ENCODE data around the gene CREB3L2. TPM values are rescaled to one million over a fixed set of nuclear protein-coding genes. Genes with fewer than 3 reads are reported as not detected.

CREB3L2 gene
- total and polyA plus RNA-seq, 10 of the 15 experiments (the other 5 are each of a cell fraction or from before 2014, with no cell fraction given) = 6.4 to 67.1 (median 26.2) TPM

DNA sequence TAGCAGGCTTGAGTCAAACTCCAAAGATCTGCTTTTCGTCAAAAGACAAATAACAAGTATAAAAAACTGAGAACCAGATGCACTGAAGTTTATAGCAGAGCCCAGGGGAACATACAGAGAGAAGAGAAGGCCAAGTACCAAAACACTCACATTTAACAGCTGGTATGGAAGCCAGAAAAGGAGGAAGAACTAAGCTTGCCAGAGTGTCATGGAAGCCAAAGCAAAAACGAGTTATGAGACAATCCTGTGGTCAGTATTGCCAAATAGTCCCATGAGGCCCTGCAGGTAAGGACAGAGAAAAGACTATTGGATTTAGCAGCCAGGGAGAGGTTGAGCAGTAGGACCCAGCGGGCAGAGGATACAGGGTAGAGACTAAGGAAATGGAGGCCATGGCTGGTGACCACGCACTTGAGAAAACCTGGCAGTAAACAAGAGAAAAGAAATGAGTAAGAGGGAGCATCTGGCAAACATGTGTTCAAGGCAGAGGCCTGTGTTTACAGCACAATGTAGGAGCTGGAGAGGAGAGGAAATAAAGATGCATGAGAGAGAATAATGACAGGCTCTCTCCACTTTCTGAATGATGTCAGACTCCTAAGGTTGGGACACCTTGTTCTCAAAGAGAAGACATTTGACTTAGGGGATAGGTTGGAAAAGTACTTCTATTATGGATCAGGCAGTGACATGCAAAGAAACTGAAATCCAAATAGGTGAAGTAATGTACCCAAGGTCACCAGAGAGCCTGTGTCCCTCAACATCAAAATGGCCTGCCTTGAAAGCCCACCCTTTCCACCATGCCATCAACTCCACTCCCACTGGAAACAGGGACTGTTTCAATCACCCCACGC is 9.1 kb downstream of the CREB3L2 start:
- CTCF ChIA-PET = interaction anchor here (0.7 to 22.6 kb wide), 9 partner anchors 9 to 386 kb away, joined by 3 to 704 read pairs (median 5); partner anchors contain the start of gene CREB3L2
- POLR2A ChIA-PET = interaction anchor here (0.6 to 2.7 kb wide), 9 partner anchors 8 to 474 kb away, joined by 3 to 13 read pairs (median 4); partner anchors contain the start of gene CREB3L2
- Histone ChIP-seq H4K20me1 (ENCODE audit: control insufficient read depth, insufficient read depth) (no peaks in the 10 kb centered on the region), H3K4me3 (peak overlapping the region; percentile 26; the same call in 1 of the 2 replicates), H3K27ac (ENCODE audit: control insufficient read depth, insufficient read depth) (peak overlapping the region; percentile 43), H3K36me3 (ENCODE audit: control insufficient read depth in 2 of 2, insufficient read depth in 2 of 2, low read length in 1 of 2) (peaks cover 0 to 6% of the 10 kb centered on the region in 2 experiments; a peak in 1 of 4 replicates), H3K79me2 (ENCODE audit: control insufficient read depth, insufficient read depth, low read length) (peaks cover 96% of the 10 kb centered on the region), H2AFZ (ENCODE audit: control insufficient read depth, low read depth, low read length) (peak overlapping the region; percentile 52; the same call in 1 of the 2 replicates), H3K9me3 (replicated peaks; ENCODE audit: control insufficient read depth, insufficient read depth, low read length) (no peaks in the 10 kb centered on the region), H3K4me2 (ENCODE audit: control insufficient read depth, insufficient read depth) (peak overlapping the region; percentile 58), H3K27me3 (replicated peaks in 1 of 2; ENCODE audit: control insufficient read depth in 2 of 2, insufficient read depth in 2 of 2, low read length in 1 of 2) (no peaks in the 10 kb centered on the region), H3K9ac (ENCODE audit: control insufficient read depth, insufficient read depth, low read length) (peak overlapping the region; percentile 30; the same call in 1 of the 2 replicates), H3K4me1 (ENCODE audit: control insufficient read depth, insufficient read depth, low read length) (peaks cover 55% of the 10 kb centered on the region)
- ATAC-seq (peak; percentile 76), DNase-seq (ENCODE audit: low read depth, low spot score) (no peak), FAIRE-seq (no peak)
- SMC1A ChIA-PET (ENCODE audit: uncharacterized antibody, unreplicated experiment) = interaction anchor here (1.0 to 23.6 kb wide), 9 partner anchors 7 to 332 kb away, joined by 3 to 516 read pairs (median 5); partner anchors contain the start of gene CREB3L2
- RAD21 ChIA-PET (ENCODE audit: unreplicated experiment) = interaction anchor here (0.6 to 14.1 kb wide), 8 partner anchors 9 to 93 kb away, joined by 3 to 148 read pairs (median 6); partner anchors contain the start of gene CREB3L2
- 49% methylated on average over 5 of the region's 5 CpGs for WGBS (ENCODE audit: insufficient coverage, insufficient replicate concordance, low lambda C conversion rate, missing lambda C conversion rate)
- BruUV-seq (replicated peaks) = no TSS peak
- in situ Hi-C loops (cut with MboI) (no loop called here), intact Hi-C loops (cut with micrococcal nuclease; ENCODE audit: unreplicated experiment) (loop anchor here (1.0 kb wide), 1 partner anchor 8 kb away; no protein-coding TSS in a partner anchor)
- 0 out of 4 replicates have a peak, but pooled peaks of 1 of the 2 experiments have one; percentile 19 for TF ChIP-seq BHLHE40 (IDR thresholded peaks at IDR 0.05; ENCODE audit: borderline replicate concordance in 1 of 2, low read depth in 2 of 2, low read length in 1 of 2)
- no peak for TF ChIP-seq ZBED1 (IDR thresholded peaks at IDR 0.05; ENCODE audit: borderline replicate concordance)
- TF ChIP-seq RUNX3 (IDR thresholded peaks at IDR 0.05; ENCODE audit: low read length) = peak; percentile 71
- TF ChIP-seq TAF1 (IDR thresholded peaks at IDR 0.05; ENCODE audit: borderline replicate concordance, low read depth, low read length) = no peak
- TF ChIP-seq REST (IDR thresholded peaks at IDR 0.05; ENCODE audit: low read depth, low read length) = no peak
- TF ChIP-seq ZNF24 (IDR thresholded peaks at IDR 0.05) = no peak
- TF ChIP-seq CBFB (IDR thresholded peaks at IDR 0.05; ENCODE audit: low read depth) = peak; percentile 21; the same call in 1 of the 2 replicates
- TF ChIP-seq PRDM15 (CRISPR knock-in tag; IDR thresholded peaks at IDR 0.05) = no peak
- peak; percentile 91 for TF ChIP-seq YY1 (IDR thresholded peaks at IDR 0.05; ENCODE audit: low read depth, low read length)
- TF ChIP-seq TCF7 (IDR thresholded peaks at IDR 0.05; ENCODE audit: borderline replicate concordance) = peak; percentile 56; the same call in 1 of the 2 replicates
- peak; percentile 6; the same call in 1 of the 2 replicates for TF ChIP-seq BACH1 (IDR thresholded peaks at IDR 0.05; ENCODE audit: borderline replicate concordance)
- TF ChIP-seq, protein P1, sequence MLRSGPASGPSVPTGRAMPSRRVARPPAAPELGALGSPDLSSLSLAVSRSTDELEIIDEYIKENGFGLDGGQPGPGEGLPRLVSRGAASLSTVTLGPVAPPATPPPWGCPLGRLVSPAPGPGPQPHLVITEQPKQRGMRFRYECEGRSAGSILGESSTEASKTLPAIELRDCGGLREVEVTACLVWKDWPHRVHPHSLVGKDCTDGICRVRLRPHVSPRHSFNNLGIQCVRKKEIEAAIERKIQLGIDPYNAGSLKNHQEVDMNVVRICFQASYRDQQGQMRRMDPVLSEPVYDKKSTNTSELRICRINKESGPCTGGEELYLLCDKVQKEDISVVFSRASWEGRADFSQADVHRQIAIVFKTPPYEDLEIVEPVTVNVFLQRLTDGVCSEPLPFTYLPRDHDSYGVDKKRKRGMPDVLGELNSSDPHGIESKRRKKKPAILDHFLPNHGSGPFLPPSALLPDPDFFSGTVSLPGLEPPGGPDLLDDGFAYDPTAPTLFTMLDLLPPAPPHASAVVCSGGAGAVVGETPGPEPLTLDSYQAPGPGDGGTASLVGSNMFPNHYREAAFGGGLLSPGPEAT (IDR thresholded peaks at IDR 0.05; ENCODE audit: low read depth) = peak; percentile 84
- no peak for TF ChIP-seq ESRRA (IDR thresholded peaks at IDR 0.05; ENCODE audit: low read length)

All from GM12878 (cell line).